ENCODE results near the gene RPH3AL.

Gene RPH3AL

GRCh38 chr17:351875-352420 lies 659 bp downstream of the RPH3AL start:
- no peak for TF ChIP-seq CTCF (IDR thresholded peaks at IDR 0.05; ENCODE audit: control insufficient read depth, extremely low read depth, insufficient read depth)
- peak overlapping the region; percentile 32 for H3K4me3 ChIP-seq (ENCODE audit: low read depth, low read length)
- DNase-seq (ENCODE audit: low read depth) = no peak

GRCh38 chr17:351449-351738 lies 1.2 kb downstream of the RPH3AL start:
- no peak for TF ChIP-seq CTCF (IDR thresholded peaks at IDR 0.05; ENCODE audit: control insufficient read depth, extremely low read depth, insufficient read depth)
- no peak overlapping the region for H3K4me3 ChIP-seq (ENCODE audit: low read depth, low read length)
- DNase-seq (ENCODE audit: low read depth) = no peak

GRCh38 chr17:350706-351448 lies 1.7 kb downstream of the RPH3AL start:
- H3K4me3 ChIP-seq (ENCODE audit: low read depth, low read length) = no peak overlapping the region
- TF ChIP-seq CTCF (IDR thresholded peaks at IDR 0.05; ENCODE audit: control insufficient read depth, extremely low read depth, insufficient read depth) = no peak
- DNase-seq (ENCODE audit: low read depth) = no peak

GRCh38 chr17:349666-350065 lies 2.9 kb downstream of the RPH3AL start:
- no peak for DNase-seq (ENCODE audit: low read depth)
- no peak for TF ChIP-seq CTCF (IDR thresholded peaks at IDR 0.05; ENCODE audit: control insufficient read depth, extremely low read depth, insufficient read depth)
- no peak overlapping the region for H3K4me3 ChIP-seq (ENCODE audit: low read depth, low read length)

- peak; percentile 64 for DNase-seq (ENCODE audit: low read depth)
- no peak overlapping the region for H3K4me3 ChIP-seq (ENCODE audit: low read depth, low read length)
- TF ChIP-seq CTCF (IDR thresholded peaks at IDR 0.05; ENCODE audit: control insufficient read depth, extremely low read depth, insufficient read depth) = peak; percentile 46
Measured at GRCh38 chr17:348692-349425, 3.7 kb downstream of the RPH3AL start.

- H3K4me3 ChIP-seq (ENCODE audit: low read depth, low read length) = no peak overlapping the region
- TF ChIP-seq CTCF (IDR thresholded peaks at IDR 0.05; ENCODE audit: control insufficient read depth, extremely low read depth, insufficient read depth) = no peak
- DNase-seq (ENCODE audit: low read depth) = no peak
Measured at GRCh38 chr17:348012-348411, 4.6 kb downstream of the RPH3AL start.
